ENCODE measurements around the gene KCNH6.

KCNH6 gene

GRCh38 chr17:63523253-63523855, at the start of gene KCNH6:
TSS of gene KCNH6 (plus strand) at chr17:63523358. CDS start at chr17:63523414, 56 bp downstream.
- DNase-seq, result no peak

GRCh38 chr17:63474174-63474573, 49.0 kb upstream of the KCNH6 start:
- no peak for DNase-seq

GRCh38 chr17:63474586-63475460, 48.3 kb upstream of the KCNH6 start:
- DNase-seq, result no peak

GRCh38 chr17:63475491-63476412, 47.4 kb upstream of the KCNH6 start:
- DNase-seq, result no peak

GRCh38 chr17:63476459-63476853, 46.7 kb upstream of the KCNH6 start:
- DNase-seq, result no peak

- DNase-seq, result no peak
Observed at GRCh38 chr17:63476854-63477479, 46.2 kb upstream of the KCNH6 start, which contains the start of gene ACE. TSS of gene ACE (plus strand) at chr17:63477061. CDS start at chr17:63477095, 34 bp downstream.

GRCh38 chr17:63477480-63478440, 45.4 kb upstream of the KCNH6 start:
- DNase-seq, result no peak

- no peak for DNase-seq
Observed at GRCh38 chr17:63478814-63479494, 44.2 kb upstream of the KCNH6 start.

GRCh38 chr17:63479495-63480184, 43.5 kb upstream of the KCNH6 start:
- no peak for DNase-seq

GRCh38 chr17:63480192-63480784, 42.9 kb upstream of the KCNH6 start:
- DNase-seq, result no peak

- no peak for DNase-seq
Observed at GRCh38 chr17:63480826-63481487, 42.2 kb upstream of the KCNH6 start.

GRCh38 chr17:63481488-63481870, 41.7 kb upstream of the KCNH6 start:
- no peak for DNase-seq

GRCh38 chr17:63482509-63482908, 40.6 kb upstream of the KCNH6 start:
- DNase-seq, result no peak

GRCh38 chr17:63483038-63483437, 40.1 kb upstream of the KCNH6 start:
- no peak for DNase-seq

GRCh38 chr17:63483655-63484575, 39.2 kb upstream of the KCNH6 start:
- no peak for DNase-seq

GRCh38 chr17:63486317-63487013, 36.7 kb upstream of the KCNH6 start:
- no peak for DNase-seq

GRCh38 chr17:63487014-63487339, 36.2 kb upstream of the KCNH6 start:
- DNase-seq, result no peak

- DNase-seq, result no peak
Observed at GRCh38 chr17:63488851-63489250, 34.3 kb upstream of the KCNH6 start.

All from cerebellar nuclear complex (tissue), 1 donor.